Measurements from ENCODE around the gene EEFSEC. TPM values are rescaled to one million over a fixed set of nuclear protein-coding genes. Genes with fewer than 3 reads are reported as not detected.

EEFSEC gene
- total and polyA plus RNA-seq, 4 donors: 9.8 to 20.1 (median 11.6) TPM

DNA sequence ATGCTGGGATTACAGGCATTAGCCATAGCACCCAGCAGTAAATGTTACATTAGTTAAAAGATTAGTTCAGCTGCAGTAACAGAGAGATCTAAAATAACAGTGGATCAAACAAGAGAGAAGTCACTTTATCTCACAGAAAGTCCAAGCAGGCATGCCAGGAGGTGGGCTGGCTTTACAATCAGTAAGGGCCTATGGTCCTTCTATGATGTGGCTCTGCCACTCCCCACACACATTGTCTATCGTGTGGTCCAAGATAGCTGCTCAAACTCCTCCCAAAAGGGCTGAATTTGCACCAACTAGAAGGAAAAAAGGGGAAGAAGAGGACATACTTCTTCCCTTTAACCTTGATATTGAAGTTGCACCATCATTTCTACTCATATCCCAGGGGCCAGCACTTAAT is 25.0 kb upstream of the EEFSEC start:
- peaks cover 0 to 3% (median 0%) of the 10 kb centered on the region in 3 donors for H3K27me3 ChIP-seq (ENCODE audit: control insufficient read depth in 3 of 3, insufficient read depth in 3 of 3, low read length in 2 of 3)
- ATAC-seq (ENCODE audit: insufficient read depth, low FRiP score): no peak
- WGBS, 2 donors: 33 to 45% methylated on average over 1 of the region's 1 CpG

DNA sequence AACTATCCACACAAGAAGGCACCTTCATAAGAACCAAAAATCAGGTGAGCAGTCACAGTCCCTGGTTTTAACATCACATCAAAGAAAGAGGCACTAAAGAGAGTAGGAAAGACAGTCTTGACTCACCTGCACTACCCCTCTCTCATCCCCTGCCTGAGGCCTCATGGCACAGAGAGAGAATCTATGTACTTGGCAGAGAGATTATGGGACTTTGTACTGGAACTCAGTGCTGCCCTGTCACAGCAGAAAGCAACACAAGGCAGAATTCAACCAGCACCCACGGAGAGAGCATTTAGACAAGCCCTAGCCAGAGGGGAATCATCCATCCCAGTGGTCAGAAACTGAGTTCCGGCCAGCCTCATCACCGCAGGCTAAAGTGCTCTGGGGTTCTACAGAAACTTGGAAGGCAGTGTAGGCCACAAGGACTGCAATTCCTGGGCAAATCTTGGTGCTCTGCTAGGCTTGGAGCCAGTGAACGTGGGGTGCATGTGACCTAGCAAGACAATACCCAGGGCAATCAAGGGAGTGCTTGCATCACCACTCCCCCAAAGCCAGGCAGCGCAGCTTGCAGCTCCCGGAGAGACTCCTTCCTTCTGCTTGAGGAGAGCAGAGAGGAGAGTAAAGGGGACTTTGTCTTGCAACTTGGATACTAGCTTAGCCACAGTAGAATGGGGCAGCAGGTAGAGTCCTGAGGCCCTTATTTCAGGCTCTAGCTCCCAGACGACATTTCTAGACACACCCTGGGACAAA is 21.2 kb upstream of the EEFSEC start:
- WGBS, 2 donors: 92 to 93% methylated on average over 7 of the region's 7 CpGs
- no peak for ATAC-seq (ENCODE audit: insufficient read depth, low FRiP score)
- no peak overlapping the region for H3K4me3 ChIP-seq
- no peaks in the 10 kb centered on the region for H3K4me1 ChIP-seq (ENCODE audit: control insufficient read depth in 5 of 5, insufficient read depth in 5 of 5, low read length in 5 of 5)
- TF ChIP-seq, protein P1, sequence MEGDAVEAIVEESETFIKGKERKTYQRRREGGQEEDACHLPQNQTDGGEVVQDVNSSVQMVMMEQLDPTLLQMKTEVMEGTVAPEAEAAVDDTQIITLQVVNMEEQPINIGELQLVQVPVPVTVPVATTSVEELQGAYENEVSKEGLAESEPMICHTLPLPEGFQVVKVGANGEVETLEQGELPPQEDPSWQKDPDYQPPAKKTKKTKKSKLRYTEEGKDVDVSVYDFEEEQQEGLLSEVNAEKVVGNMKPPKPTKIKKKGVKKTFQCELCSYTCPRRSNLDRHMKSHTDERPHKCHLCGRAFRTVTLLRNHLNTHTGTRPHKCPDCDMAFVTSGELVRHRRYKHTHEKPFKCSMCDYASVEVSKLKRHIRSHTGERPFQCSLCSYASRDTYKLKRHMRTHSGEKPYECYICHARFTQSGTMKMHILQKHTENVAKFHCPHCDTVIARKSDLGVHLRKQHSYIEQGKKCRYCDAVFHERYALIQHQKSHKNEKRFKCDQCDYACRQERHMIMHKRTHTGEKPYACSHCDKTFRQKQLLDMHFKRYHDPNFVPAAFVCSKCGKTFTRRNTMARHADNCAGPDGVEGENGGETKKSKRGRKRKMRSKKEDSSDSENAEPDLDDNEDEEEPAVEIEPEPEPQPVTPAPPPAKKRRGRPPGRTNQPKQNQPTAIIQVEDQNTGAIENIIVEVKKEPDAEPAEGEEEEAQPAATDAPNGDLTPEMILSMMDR (IDR thresholded peaks at IDR 0.05; ENCODE audit: control extremely low read depth, extremely low read depth): no peak
- H3K9ac ChIP-seq (ENCODE audit: insufficient read depth in 1 of 2, low read length in 2 of 2): no peak overlapping the region
- H3K27ac ChIP-seq (ENCODE audit: low read depth in 1 of 2, low read length in 1 of 2): no peak overlapping the region
- H3K9me3 ChIP-seq (ENCODE audit: control insufficient read depth in 4 of 4, insufficient read depth in 3 of 4, low read length in 3 of 4): peaks cover 0 to 5% (median 0%) of the 10 kb centered on the region in 4 donors
- DNase-seq: no peak
- no peaks in the 10 kb centered on the region for H3K36me3 ChIP-seq (ENCODE audit: control insufficient read depth in 4 of 4, insufficient read depth in 4 of 4, low read length in 4 of 4)
- peaks cover 0 to 2% (median 0%) of the 10 kb centered on the region in 3 donors for H3K27me3 ChIP-seq (ENCODE audit: control insufficient read depth in 3 of 3, insufficient read depth in 3 of 3, low read length in 2 of 3)

More for the DNA sequence above, 25.0 kb upstream of the EEFSEC start:
- no peaks in the 10 kb centered on the region for H3K36me3 ChIP-seq (ENCODE audit: control insufficient read depth in 4 of 4, insufficient read depth in 4 of 4, low read length in 4 of 4)
- H3K4me1 ChIP-seq (ENCODE audit: control insufficient read depth in 5 of 5, insufficient read depth in 5 of 5, low read length in 5 of 5): peaks cover 0 to 3% (median 0%) of the 10 kb centered on the region in 5 donors
- H3K9me3 ChIP-seq (ENCODE audit: control insufficient read depth in 4 of 4, insufficient read depth in 3 of 4, low read length in 3 of 4): peaks cover 0 to 5% (median 0%) of the 10 kb centered on the region in 4 donors
- no peak overlapping the region for H3K4me3 ChIP-seq
- no peak for DNase-seq
- TF ChIP-seq, protein P1 (IDR thresholded peaks at IDR 0.05; ENCODE audit: control extremely low read depth, extremely low read depth): no peak
- H3K27ac ChIP-seq (ENCODE audit: low read depth in 1 of 2, low read length in 1 of 2): no peak overlapping the region
- no peak overlapping the region for H3K9ac ChIP-seq (ENCODE audit: insufficient read depth in 1 of 2, low read length in 2 of 2)

DNA sequence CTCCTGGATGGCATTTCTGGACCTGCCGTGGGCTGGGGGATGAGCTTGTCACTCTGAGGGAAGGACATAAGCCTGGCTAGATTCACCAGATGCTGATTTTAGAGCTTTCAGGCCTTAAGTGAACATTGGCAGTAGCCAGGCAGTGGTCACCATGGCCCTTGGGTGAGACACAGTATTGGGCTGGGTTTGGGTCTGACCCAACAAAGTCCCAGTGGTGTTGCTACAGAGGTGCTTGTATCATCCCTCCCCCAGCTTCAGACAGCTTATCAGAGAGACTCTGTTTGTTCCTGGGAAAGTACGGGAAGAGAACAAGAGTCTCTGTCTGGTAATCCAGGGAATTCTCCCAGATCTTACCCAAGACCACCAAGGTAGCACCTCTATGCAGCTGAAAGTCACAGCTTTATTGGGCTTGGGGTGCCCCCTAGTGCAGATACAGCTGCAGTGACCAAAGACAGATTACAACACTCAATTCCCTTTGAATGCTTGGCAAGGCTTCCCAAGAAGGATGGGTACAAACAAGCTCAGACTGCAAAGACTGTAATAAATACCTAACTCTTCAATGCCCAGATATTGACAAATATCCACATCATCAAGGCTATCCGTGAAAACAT is 19.9 kb upstream of the EEFSEC start:
- peaks cover 0 to 5% (median 0%) of the 10 kb centered on the region in 4 donors for H3K9me3 ChIP-seq (ENCODE audit: control insufficient read depth in 4 of 4, insufficient read depth in 3 of 4, low read length in 3 of 4)
- H3K36me3 ChIP-seq (ENCODE audit: control insufficient read depth in 4 of 4, insufficient read depth in 4 of 4, low read length in 4 of 4): no peaks in the 10 kb centered on the region
- TF ChIP-seq, protein P1 (IDR thresholded peaks at IDR 0.05; ENCODE audit: control extremely low read depth, extremely low read depth): peak; percentile 45
- no peak for ATAC-seq (ENCODE audit: insufficient read depth, low FRiP score)
- no peak overlapping the region for H3K4me3 ChIP-seq
- DNase-seq: peak; percentile 17 to 31 (median 22)
- H3K4me1 ChIP-seq (ENCODE audit: control insufficient read depth in 5 of 5, insufficient read depth in 5 of 5, low read length in 5 of 5): no peaks in the 10 kb centered on the region
- H3K27ac ChIP-seq (ENCODE audit: low read depth in 1 of 2, low read length in 1 of 2): no peak overlapping the region
- WGBS, 2 donors: 69 to 86% methylated on average over 3 of the region's 3 CpGs
- H3K9ac ChIP-seq (ENCODE audit: insufficient read depth in 1 of 2, low read length in 2 of 2): no peak overlapping the region
- H3K27me3 ChIP-seq (ENCODE audit: control insufficient read depth in 3 of 3, insufficient read depth in 3 of 3, low read length in 2 of 3): no peaks in the 10 kb centered on the region

Measured in lung (tissue), 12 donors.